Endothelial cell of umbilical vein (primary cell): ENCODE results near the gene SMIM38. TPM values are rescaled to one million over a fixed set of nuclear protein-coding genes. Genes with fewer than 3 reads are reported as not detected.

ENCODE experiments used
- BruUV-seq: library from RNA; stranded (reverse); fragments of 400-500 nt; replicated peaks from 2 replicates; lab custom pipeline; 2021; lab: Mats Ljungman, UMichigan
- CTCF ChIA-PET: fragments of 300-600, 350-600 bp; sonication (Branson Sonifier 250); formaldehyde crosslinking; loops from one replicate; lab custom pipeline; 2021; ENCODE audit warnings: antibody characterized with exemption, inconsistent platforms; lab: Charles Lee
- POLR2A ChIA-PET: fragments of 300-600, 350-600 bp; sonication (Branson Sonifier 250); formaldehyde crosslinking; loops from one replicate; lab custom pipeline; 2021; ENCODE audit warnings: antibody characterized with exemption, inconsistent platforms; lab: Charles Lee
- DNase-seq: peaks from one replicate; pipeline ENCODE4 v3.0.0-alpha.2; 2011; ENCODE audit warnings: low read depth, low spot score
- FAIRE-seq: peaks from 2 replicates; lab custom pipeline; 2011; peaks lifted over from hg19 to GRCh38; lab: Jason Lieb, UNC
- H2AFZ ChIP-seq: 2 replicates; pipeline ENCODE4 v1.6.0; 2012; ENCODE audit warnings: low read depth, low read length, control low read depth, inconsistent platforms
- H3K27ac ChIP-seq: 2 replicates; pipeline ENCODE4 v1.5.1; 2011; ENCODE audit warnings: low read depth, mild to moderate bottlenecking, control low read depth, low read length, moderate library complexity; ENCODE audit not compliant: insufficient read depth
- H3K27me3 ChIP-seq, 2 experiments: 2 replicates each; pipeline versions ENCODE4 v1.6.0 to v1.6.1; 2011; ENCODE audit warnings: low read length in 2 of 2, mixed read lengths in 1 of 2; ENCODE audit not compliant: control insufficient read depth in 2 of 2, insufficient read depth in 2 of 2
- H3K36me3 ChIP-seq, 2 experiments: 2 replicates in 1 of 2; 3 replicates in 1 of 2; pipeline ENCODE4 v1.5.1; 2011; ENCODE audit warnings: low read length in 2 of 2, mild to moderate bottlenecking in 1 of 2, moderate library complexity in 1 of 2; ENCODE audit not compliant: control insufficient read depth in 2 of 2, insufficient read depth in 2 of 2; ENCODE audit errors: extremely low read depth in 1 of 2
- H3K4me1 ChIP-seq: 3 replicates; pipeline ENCODE4 v1.5.1; 2011; ENCODE audit warnings: mild to moderate bottlenecking, low read length; ENCODE audit not compliant: control insufficient read depth, insufficient read depth; ENCODE audit errors: extremely low read depth
- H3K4me2 ChIP-seq: 2 replicates; pipeline ENCODE4 v1.6.1; 2011; ENCODE audit warnings: low read length, control low read depth, mixed read lengths; ENCODE audit not compliant: insufficient read depth
- H3K4me3 ChIP-seq, 3 experiments: fragments of 200-600 bp in 1 of 3; sonication (generic), shearing (Covaris generic) in 1 of 3; replicated peaks in 1 of 3; 2 replicates each; pipeline ENCODE4 v1.5.1; 2011 to 2016; ENCODE audit warnings: control low read depth in 3 of 3, low read length in 3 of 3, mild to moderate bottlenecking in 2 of 3, inconsistent platforms in 1 of 3, low read depth in 1 of 3, moderate library complexity in 1 of 3; ENCODE audit not compliant: insufficient read depth in 1 of 3
- H3K79me2 ChIP-seq: 2 replicates; pipeline ENCODE4 v1.6.0; 2012; ENCODE audit warnings: low read length, inconsistent platforms; ENCODE audit not compliant: control insufficient read depth, insufficient read depth
- H3K9ac ChIP-seq: replicated peaks from 2 replicates; pipeline ENCODE3; 2011; ENCODE audit warnings: low read length, control low read depth; ENCODE audit not compliant: insufficient read depth; ENCODE audit errors: extremely low read depth
- H3K9me1 ChIP-seq: replicated peaks from 3 replicates; pipeline ENCODE4 v1.6.0; 2011; ENCODE audit warnings: mild to moderate bottlenecking, low read length; ENCODE audit not compliant: control insufficient read depth, insufficient read depth; ENCODE audit errors: extremely low read depth
- H3K9me3 ChIP-seq: replicated peaks from 2 replicates; pipeline ENCODE4 v1.5.1; 2012; ENCODE audit warnings: low read length, inconsistent platforms; ENCODE audit not compliant: control insufficient read depth, insufficient read depth
- H4K20me1 ChIP-seq: replicated peaks from 2 replicates; pipeline ENCODE3; 2011; ENCODE audit warnings: mild to moderate bottlenecking, low read length; ENCODE audit not compliant: control insufficient read depth, insufficient read depth; ENCODE audit errors: extremely low read depth
- CTCF ChIP-seq, 2 donors: IDR thresholded peaks; 1 replicate in 1 of 2; 2 replicates in 1 of 2; pipeline ENCODE4 v1.5.1; 2011; ENCODE audit warnings: low read length in 2 of 2, mild to moderate bottlenecking in 2 of 2, moderate library complexity in 2 of 2, control low read depth in 1 of 2, inconsistent platforms in 1 of 2, low read depth in 1 of 2; ENCODE audit not compliant: insufficient read depth in 1 of 2; ENCODE audit errors: extremely low read depth in 1 of 2
- EZH2 ChIP-seq: IDR thresholded peaks from 2 replicates; pipeline ENCODE4 v1.6.1; 2012; ENCODE audit warnings: borderline replicate concordance, low read depth, mild to moderate bottlenecking, moderate library complexity, low read length, inconsistent platforms; ENCODE audit not compliant: severe bottlenecking
- FOS ChIP-seq: IDR thresholded peaks from 2 replicates; pipeline ENCODE4 v1.6.1; 2011; ENCODE audit warnings: mild to moderate bottlenecking, low read length, moderate library complexity, borderline replicate concordance; ENCODE audit not compliant: insufficient read depth
- GATA2 ChIP-seq: IDR thresholded peaks from 2 replicates; pipeline ENCODE4 v1.7.0; 2011; ENCODE audit warnings: low read depth, mild to moderate bottlenecking, moderate library complexity, mixed read lengths, low read length; ENCODE audit not compliant: insufficient read length, insufficient read depth
- JUN ChIP-seq: IDR thresholded peaks from 2 replicates; pipeline ENCODE4 v1.6.1; 2011; ENCODE audit warnings: borderline replicate concordance, low read depth; ENCODE audit not compliant: insufficient read length, insufficient read depth
- MAX ChIP-seq: IDR thresholded peaks from 2 replicates; pipeline ENCODE4 v1.6.1; 2011; ENCODE audit not compliant: insufficient read depth, insufficient read length
- MYC ChIP-seq: IDR thresholded peaks from one replicate; pipeline ENCODE4 v1.6.1; 2011; ENCODE audit warnings: mild to moderate bottlenecking, low read depth, low read length
- POLR2A ChIP-seq: IDR thresholded peaks from 2 replicates; pipeline ENCODE4 v1.6.1; 2012; ENCODE audit warnings: low read depth, mild to moderate bottlenecking, control low read depth, low read length
- POLR2AphosphoS5 ChIP-seq: IDR thresholded peaks from 2 replicates; pipeline ENCODE4 v1.6.1; 2012; ENCODE audit warnings: low read depth, mild to moderate bottlenecking, control low read depth, low read length, moderate library complexity; ENCODE audit not compliant: insufficient read depth
- dilution Hi-C: fragments of 300-500 bp; cut with MboI; formaldehyde crosslinking; loops from one replicate; pipeline ENCODE4 v1.15.0; 2019; ENCODE audit warnings: low sequenced_read_pairs; ENCODE audit not compliant: extremely low pct_ligation_motif_present
- intact Hi-C: fragments of 100-400 bp; cut with micrococcal nuclease; formaldehyde crosslinking; loops from one replicate; pipeline ENCODE4 v1.10.0; 2022
- polyA plus RNA-seq, 4 experiments: library from polyadenylated mRNA; depleted of rRNA in 3 of 4; stranded (reverse) in 3 of 4; unstranded in 1 of 4; fragments of >200 nt; gene quantifications; 2 replicates each; pipeline versions ENCODE4 v1.2.1 to v1.2.3, GENCODE V29; 2011 to 2012; ENCODE audit warnings: missing spikeins in 1 of 4
- total RNA-seq: library from RNA; stranded (reverse); gene quantifications from 2 replicates; pipeline ENCODE4 v1.2.3, GENCODE V29; 2021

The SMIM38 gene
- total and polyA plus RNA-seq, 2 donors (not counting 3 experiments of a cell fraction or from before 2014, with no cell fraction given): 0.03 TPM; not detected in 1

GRCh38 chr11:69134957-69135356 lies 20.8 kb upstream of the SMIM38 start:
- Histone ChIP-seq H3K27ac (no peak overlapping the region), H3K27me3 (peaks cover 0 to 1% of the 10 kb centered on the region in 2 experiments), H3K36me3 (no peaks in the 10 kb centered on the region), H3K9me1 (no peaks in the 10 kb centered on the region), H4K20me1 (no peaks in the 10 kb centered on the region), H2AFZ (no peak overlapping the region), H3K79me2 (no peaks in the 10 kb centered on the region), H3K9ac (no peak overlapping the region), H3K4me3 (no peak overlapping the region), H3K9me3 (no peaks in the 10 kb centered on the region), H3K4me1 (no peaks in the 10 kb centered on the region), H3K4me2 (no peak overlapping the region)
- FAIRE-seq (no peak), DNase-seq (no peak)
- TF ChIP-seq GATA2 (no peak), CTCF (IDR thresholded peaks at IDR 0.05; ENCODE audit: extremely low read depth in 1 of 2, insufficient read depth in 1 of 2, low read depth in 1 of 2, low read length in 2 of 2) (no peak), POLR2AphosphoS5 (no peak), EZH2 (no peak), JUN (no peak), FOS (no peak), MAX (no peak), MYC (no peak), POLR2A (no peak)
- ChIA-PET POLR2A (no interaction called here), CTCF (no interaction called here)
- intact Hi-C loops: no loop called here
- BruUV-seq: no TSS peak
- dilution Hi-C loops: no loop called here
